Neural cell (in vitro differentiated cells): ENCODE results near the gene USP48. TPM values are rescaled to one million over a fixed set of nuclear protein-coding genes. Genes with fewer than 3 reads are reported as not detected.

ENCODE experiments used
- H2AFZ ChIP-seq: fragments of 200-600, 300-800 bp; sonication (generic), shearing (Covaris generic); 2 replicates; pipeline ENCODE4 v1.6.0; 2014; ENCODE audit warnings: low read depth, mild to moderate bottlenecking, antibody characterized with exemption, low read length, moderate library complexity
- H3F3A ChIP-seq: fragments of 200-600 bp; shearing (Covaris generic); 2 replicates; pipeline ENCODE4 v1.6.1; 2016; ENCODE audit warnings: mild to moderate bottlenecking, moderate library complexity, mixed read lengths, antibody characterized with exemption, low read length; ENCODE audit not compliant: insufficient read depth, poor library complexity, severe bottlenecking
- H3K27ac ChIP-seq: fragments of 200-600, 300-800 bp; sonication (generic), shearing (Covaris generic); 2 replicates; pipeline ENCODE4 v1.5.1; 2014; ENCODE audit warnings: mild to moderate bottlenecking, low read length, moderate library complexity
- H3K27me3 ChIP-seq: fragments of 300-800, 200-600 bp; sonication (generic), shearing (Covaris generic); 2 replicates; pipeline ENCODE4 v1.6.0; 2014; ENCODE audit warnings: mild to moderate bottlenecking, low read depth, low read length, moderate library complexity; ENCODE audit not compliant: insufficient read depth
- H3K36me3 ChIP-seq: fragments of 300-800, 200-600 bp; sonication (generic), shearing (Covaris generic); 2 replicates; pipeline ENCODE4 v1.5.1; 2014; ENCODE audit warnings: mild to moderate bottlenecking, antibody characterized with exemption, low read length, moderate library complexity; ENCODE audit not compliant: insufficient read depth
- H3K4me2 ChIP-seq: fragments of 300-800, 200-600 bp; sonication (generic), shearing (Covaris generic); 2 replicates; pipeline ENCODE4 v1.6.0; 2014; ENCODE audit warnings: mild to moderate bottlenecking, low read length
- H3K4me3 ChIP-seq: fragments of 300-800, 200-600 bp; sonication (generic), shearing (Covaris generic); 2 replicates; pipeline ENCODE4 v1.5.1; 2014; ENCODE audit warnings: mild to moderate bottlenecking, low read length, moderate library complexity
- H3K79me2 ChIP-seq: fragments of 200-600 bp; shearing (Covaris generic); replicated peaks from 2 replicates; pipeline ENCODE4 v1.6.0; 2014; ENCODE audit warnings: mild to moderate bottlenecking, low read length, moderate library complexity; ENCODE audit not compliant: insufficient read depth
- H3K9ac ChIP-seq: fragments of 300-800, 200-600 bp; sonication (generic), shearing (Covaris generic); 2 replicates; pipeline ENCODE4 v1.6.1; 2016; ENCODE audit warnings: mild to moderate bottlenecking, low read length, mixed read lengths
- H3K9me2 ChIP-seq: fragments of 200-600 bp; shearing (Covaris generic); 2 replicates; pipeline ENCODE4 v1.6.1; 2016; ENCODE audit warnings: mild to moderate bottlenecking, low read length, mixed read lengths; ENCODE audit not compliant: insufficient read depth
- H3K9me3 ChIP-seq: fragments of 200-600, 300-800 bp; sonication (generic), shearing (Covaris generic); 2 replicates; pipeline ENCODE4 v1.6.1; 2016; ENCODE audit warnings: mild to moderate bottlenecking, mixed run types, low read length, moderate library complexity, mixed read lengths
- H4K20me1 ChIP-seq: fragments of 200-600 bp; shearing (Covaris generic); 2 replicates; pipeline ENCODE4 v1.6.1; 2016; ENCODE audit warnings: mild to moderate bottlenecking, mixed run types; ENCODE audit not compliant: insufficient read depth
- EP300 ChIP-seq: fragments of 450-650 bp; conservative IDR thresholded peaks from 2 replicates; pipeline ENCODE4 v1.6.1; 2014; ENCODE audit warnings: antibody characterized with exemption, mild to moderate bottlenecking, moderate library complexity; ENCODE audit not compliant: poor library complexity, severe bottlenecking
- EZH2 ChIP-seq: fragments of 200-600, 300-800 bp; shearing (Covaris generic), sonication (generic); IDR thresholded peaks from 2 replicates; pipeline ENCODE4 v1.6.1; 2014; ENCODE audit warnings: antibody characterized with exemption, low read length, borderline replicate concordance, mild to moderate bottlenecking; ENCODE audit not compliant: insufficient read depth, poor library complexity, severe bottlenecking
- MXI1 ChIP-seq: fragments of 450-650 bp; conservative IDR thresholded peaks from 2 replicates; pipeline ENCODE4 v1.6.1; 2014; ENCODE audit warnings: antibody characterized with exemption, mild to moderate bottlenecking; ENCODE audit not compliant: poor library complexity, severe bottlenecking
- POLR2AphosphoS5 ChIP-seq: IDR thresholded peaks from 2 replicates; pipeline ENCODE4 v1.6.1; 2012
- RAD21 ChIP-seq: fragments of 450-650 bp; conservative IDR thresholded peaks from 2 replicates; pipeline ENCODE4 v1.6.1; 2014; ENCODE audit warnings: antibody characterized with exemption, mild to moderate bottlenecking, moderate library complexity
- SMC3 ChIP-seq: fragments of 450-650 bp; conservative IDR thresholded peaks from 2 replicates; pipeline ENCODE4 v1.6.1; 2014; ENCODE audit warnings: antibody characterized with exemption, mild to moderate bottlenecking, moderate library complexity; ENCODE audit not compliant: poor library complexity
- TAF1 ChIP-seq: IDR thresholded peaks from 2 replicates; pipeline ENCODE4 v1.6.1; 2012; ENCODE audit warnings: low read depth
- polyA plus RNA-seq: library from polyadenylated mRNA; depleted of rRNA; stranded (reverse); fragments of >200 nt; gene quantifications from 2 replicates; pipeline ENCODE4 v1.2.3, GENCODE V29; 2014
- TF ChIP-seq, protein P1 (sequence below): IDR thresholded peaks from 2 replicates; pipeline ENCODE4 v1.6.1; 2012; ENCODE audit warnings: borderline replicate concordance
- TF ChIP-seq, protein P2 (sequence below): fragments of 450-650 bp; IDR thresholded peaks from 2 replicates; pipeline ENCODE4 v1.5.1; 2014; ENCODE audit warnings: antibody characterized with exemption, mild to moderate bottlenecking, moderate library complexity; ENCODE audit not compliant: poor library complexity, severe bottlenecking

USP48 gene
- polyA plus RNA-seq, 1 donor from 2014 or later = 67.2 TPM

DNA sequence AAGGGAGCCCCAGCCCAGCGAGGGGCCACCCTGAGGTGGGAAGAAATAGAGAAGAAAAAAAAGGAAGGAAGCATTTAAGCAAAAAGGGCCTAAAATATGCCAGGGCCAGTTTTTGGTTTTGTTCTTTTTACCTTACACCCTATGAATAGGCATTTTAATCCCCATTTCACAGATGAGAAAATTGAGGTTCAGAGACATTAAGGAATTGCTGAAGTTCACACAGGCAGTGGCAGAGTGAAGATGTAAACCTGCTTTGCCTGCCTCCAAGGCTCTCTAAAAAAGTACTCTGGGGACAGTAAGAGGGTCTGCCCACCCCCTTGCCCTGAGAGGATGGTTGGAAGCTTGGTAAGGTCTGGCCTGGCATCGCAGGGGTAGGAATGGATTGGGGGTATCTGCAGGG, 133.6 kb downstream of the USP48 start:
- Histone ChIP-seq H3K9ac (no peak overlapping the region), H3K4me3 (no peak overlapping the region), H3F3A (no peaks in the 10 kb centered on the region), H2AFZ (no peak overlapping the region), H3K79me2 (no peaks in the 10 kb centered on the region), H4K20me1 (no peaks in the 10 kb centered on the region), H3K9me2 (no peaks in the 10 kb centered on the region), H3K27me3 (peaks cover 4% of the 10 kb centered on the region), H3K36me3 (no peaks in the 10 kb centered on the region), H3K27ac (no peak overlapping the region), H3K4me2 (no peak overlapping the region), H3K9me3 (no peaks in the 10 kb centered on the region)
- TF ChIP-seq, protein P1, sequence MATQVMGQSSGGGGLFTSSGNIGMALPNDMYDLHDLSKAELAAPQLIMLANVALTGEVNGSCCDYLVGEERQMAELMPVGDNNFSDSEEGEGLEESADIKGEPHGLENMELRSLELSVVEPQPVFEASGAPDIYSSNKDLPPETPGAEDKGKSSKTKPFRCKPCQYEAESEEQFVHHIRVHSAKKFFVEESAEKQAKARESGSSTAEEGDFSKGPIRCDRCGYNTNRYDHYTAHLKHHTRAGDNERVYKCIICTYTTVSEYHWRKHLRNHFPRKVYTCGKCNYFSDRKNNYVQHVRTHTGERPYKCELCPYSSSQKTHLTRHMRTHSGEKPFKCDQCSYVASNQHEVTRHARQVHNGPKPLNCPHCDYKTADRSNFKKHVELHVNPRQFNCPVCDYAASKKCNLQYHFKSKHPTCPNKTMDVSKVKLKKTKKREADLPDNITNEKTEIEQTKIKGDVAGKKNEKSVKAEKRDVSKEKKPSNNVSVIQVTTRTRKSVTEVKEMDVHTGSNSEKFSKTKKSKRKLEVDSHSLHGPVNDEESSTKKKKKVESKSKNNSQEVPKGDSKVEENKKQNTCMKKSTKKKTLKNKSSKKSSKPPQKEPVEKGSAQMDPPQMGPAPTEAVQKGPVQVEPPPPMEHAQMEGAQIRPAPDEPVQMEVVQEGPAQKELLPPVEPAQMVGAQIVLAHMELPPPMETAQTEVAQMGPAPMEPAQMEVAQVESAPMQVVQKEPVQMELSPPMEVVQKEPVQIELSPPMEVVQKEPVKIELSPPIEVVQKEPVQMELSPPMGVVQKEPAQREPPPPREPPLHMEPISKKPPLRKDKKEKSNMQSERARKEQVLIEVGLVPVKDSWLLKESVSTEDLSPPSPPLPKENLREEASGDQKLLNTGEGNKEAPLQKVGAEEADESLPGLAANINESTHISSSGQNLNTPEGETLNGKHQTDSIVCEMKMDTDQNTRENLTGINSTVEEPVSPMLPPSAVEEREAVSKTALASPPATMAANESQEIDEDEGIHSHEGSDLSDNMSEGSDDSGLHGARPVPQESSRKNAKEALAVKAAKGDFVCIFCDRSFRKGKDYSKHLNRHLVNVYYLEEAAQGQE = no peak
- TF ChIP-seq MXI1 = no peak
- TF ChIP-seq POLR2AphosphoS5 = no peak
- TF ChIP-seq EP300 = no peak
- no peak for TF ChIP-seq RAD21
- TF ChIP-seq TAF1 = no peak
- TF ChIP-seq EZH2 = no peak
- TF ChIP-seq, protein P2, sequence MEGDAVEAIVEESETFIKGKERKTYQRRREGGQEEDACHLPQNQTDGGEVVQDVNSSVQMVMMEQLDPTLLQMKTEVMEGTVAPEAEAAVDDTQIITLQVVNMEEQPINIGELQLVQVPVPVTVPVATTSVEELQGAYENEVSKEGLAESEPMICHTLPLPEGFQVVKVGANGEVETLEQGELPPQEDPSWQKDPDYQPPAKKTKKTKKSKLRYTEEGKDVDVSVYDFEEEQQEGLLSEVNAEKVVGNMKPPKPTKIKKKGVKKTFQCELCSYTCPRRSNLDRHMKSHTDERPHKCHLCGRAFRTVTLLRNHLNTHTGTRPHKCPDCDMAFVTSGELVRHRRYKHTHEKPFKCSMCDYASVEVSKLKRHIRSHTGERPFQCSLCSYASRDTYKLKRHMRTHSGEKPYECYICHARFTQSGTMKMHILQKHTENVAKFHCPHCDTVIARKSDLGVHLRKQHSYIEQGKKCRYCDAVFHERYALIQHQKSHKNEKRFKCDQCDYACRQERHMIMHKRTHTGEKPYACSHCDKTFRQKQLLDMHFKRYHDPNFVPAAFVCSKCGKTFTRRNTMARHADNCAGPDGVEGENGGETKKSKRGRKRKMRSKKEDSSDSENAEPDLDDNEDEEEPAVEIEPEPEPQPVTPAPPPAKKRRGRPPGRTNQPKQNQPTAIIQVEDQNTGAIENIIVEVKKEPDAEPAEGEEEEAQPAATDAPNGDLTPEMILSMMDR = no peak
- no peak for TF ChIP-seq SMC3

DNA sequence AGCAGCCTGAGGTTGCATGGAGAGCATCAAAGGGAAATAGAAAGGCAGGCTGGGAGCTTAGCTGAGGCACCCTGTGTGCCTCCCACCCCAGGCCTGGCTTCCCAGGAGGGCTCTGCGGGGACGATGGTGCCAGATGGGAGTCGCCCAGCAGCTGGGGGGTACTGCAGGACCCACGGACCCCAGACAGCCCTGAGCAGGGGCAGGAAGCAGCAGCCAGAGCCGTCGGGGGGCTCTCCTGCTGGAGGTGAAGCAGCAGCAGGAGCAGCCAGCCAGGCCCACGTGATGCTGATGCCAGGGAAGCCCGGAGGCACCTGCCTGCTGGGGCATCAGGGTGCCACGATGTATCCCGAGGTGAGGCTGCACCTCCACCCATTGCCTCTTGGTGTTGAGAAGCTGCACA, 134.2 kb downstream of the USP48 start:
- H2AFZ ChIP-seq = no peak overlapping the region
- H3K27me3 ChIP-seq = peaks cover 4% of the 10 kb centered on the region
- no peaks in the 10 kb centered on the region for H3K9me3 ChIP-seq
- no peaks in the 10 kb centered on the region for H3K9me2 ChIP-seq
- H3K79me2 ChIP-seq = no peaks in the 10 kb centered on the region
- H4K20me1 ChIP-seq = no peaks in the 10 kb centered on the region
- H3K9ac ChIP-seq = no peak overlapping the region
- no peak overlapping the region for H3K27ac ChIP-seq
- no peaks in the 10 kb centered on the region for H3K36me3 ChIP-seq
- no peak overlapping the region for H3K4me3 ChIP-seq
- no peak overlapping the region for H3K4me2 ChIP-seq
- no peaks in the 10 kb centered on the region for H3F3A ChIP-seq
- no peak for TF ChIP-seq RAD21
- no peak for TF ChIP-seq MXI1
- TF ChIP-seq SMC3 = no peak
- TF ChIP-seq POLR2AphosphoS5 = no peak
- no peak for TF ChIP-seq EP300

DNA sequence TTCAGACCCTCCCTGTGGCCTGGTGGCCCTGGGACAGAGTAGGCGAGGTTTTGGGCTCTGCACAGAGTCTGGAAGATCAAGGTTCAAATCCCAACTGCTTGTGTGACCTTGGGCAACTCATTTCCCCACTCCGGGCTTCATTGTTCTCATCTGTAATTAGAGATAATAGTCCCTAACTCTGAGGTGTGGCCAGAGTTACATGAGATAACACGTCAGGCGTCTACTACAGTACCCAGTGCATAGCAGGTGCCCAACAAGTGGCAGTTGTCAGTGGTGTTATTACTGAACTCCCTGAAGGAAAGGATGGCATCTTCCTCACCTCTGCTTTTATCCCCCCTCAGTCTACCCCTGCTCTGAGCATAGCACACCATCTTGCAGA, 134.6 kb downstream of the USP48 start:
- Histone ChIP-seq H3K79me2 (no peaks in the 10 kb centered on the region), H3K4me3 (no peak overlapping the region), H3K9me3 (no peaks in the 10 kb centered on the region), H3K27me3 (peaks cover 4% of the 10 kb centered on the region), H2AFZ (no peak overlapping the region), H3K9ac (no peak overlapping the region), H3K9me2 (no peaks in the 10 kb centered on the region), H3K4me2 (no peak overlapping the region), H3K36me3 (no peaks in the 10 kb centered on the region), H3F3A (no peaks in the 10 kb centered on the region), H3K27ac (no peak overlapping the region), H4K20me1 (no peaks in the 10 kb centered on the region)
- TF ChIP-seq EP300 (no peak), MXI1 (no peak), TAF1 (no peak), EZH2 (no peak), SMC3 (no peak)
- TF ChIP-seq, protein P2 = no peak
